Spleen (tissue), 11 donors: ENCODE data around the gene MRPL54. TPM values are rescaled to one million over a fixed set of nuclear protein-coding genes. Genes with fewer than 3 reads are reported as not detected.

Experiments used
- DNase-seq: peaks from one replicate; pipeline ENCODE4 v3.0.0-alpha.2; 2020
- H3K27ac ChIP-seq, 8 donors: fragments of 200-600 bp; sonication (generic) in 7 of 8; 1 replicate in 4 of 8; 2 replicates in 4 of 8; pipeline versions ENCODE4 v1.5.0 to v1.8.0; 2016 to 2021; ENCODE audit warnings: inconsistent platforms in 4 of 8, mild to moderate bottlenecking in 4 of 8, moderate library complexity in 1 of 8
- H3K27me3 ChIP-seq, 7 donors: fragments of 200-600 bp; sonication (generic) in 6 of 7; replicated peaks in 1 of 7; 1 replicate in 4 of 7; 2 replicates in 3 of 7; pipeline versions ENCODE4 v1.5.0 to v1.8.0; 2016 to 2021; ENCODE audit warnings: inconsistent platforms in 3 of 7, mild to moderate bottlenecking in 1 of 7
- H3K36me3 ChIP-seq, 6 donors: fragments of 200-600 bp; sonication (generic) in 5 of 6; 1 replicate in 4 of 6; 2 replicates in 2 of 6; pipeline versions ENCODE4 v1.5.0 to v1.8.0; 2016 to 2021; ENCODE audit warnings: inconsistent platforms in 2 of 6
- H3K4me1 ChIP-seq, 6 donors: fragments of 200-600 bp; sonication (generic) in 5 of 6; 1 replicate in 3 of 6; 2 replicates in 3 of 6; pipeline versions ENCODE4 v1.5.0 to v1.8.0; 2016 to 2021; ENCODE audit warnings: inconsistent platforms in 3 of 6
- H3K4me3 ChIP-seq, 8 donors: fragments of 200-600 bp; sonication (generic) in 7 of 8; 1 replicate in 4 of 8; 2 replicates in 4 of 8; pipeline versions ENCODE4 v1.5.0 to v1.8.0; 2016 to 2021; ENCODE audit warnings: inconsistent platforms in 4 of 8, mild to moderate bottlenecking in 4 of 8, moderate library complexity in 2 of 8
- H3K9me3 ChIP-seq, 8 donors: fragments of 200-600 bp; sonication (generic) in 7 of 8; 1 replicate in 4 of 8; 2 replicates in 4 of 8; pipeline versions ENCODE4 v1.5.0 to v1.8.0; 2016 to 2021; ENCODE audit warnings: inconsistent platforms in 4 of 8
- POLR2A ChIP-seq, 3 donors: fragments of 450-650 bp; IDR thresholded peaks; one replicate each; pipeline ENCODE4 v1.5.1; 2017; ENCODE audit warnings: antibody characterized with exemption in 3 of 3, mild to moderate bottlenecking in 1 of 3
- POLR2AphosphoS5 ChIP-seq, 3 donors: sonication (generic); formaldehyde crosslinking; IDR thresholded peaks; one replicate each; pipeline ENCODE4 v1.5.1; 2017; ENCODE audit warnings: antibody characterized with exemption in 3 of 3
- WGBS, 5 donors: extraction: QIAGEN DNeasy Blood & Tissue Kit in 3 of 5; methylation state at CpG; one replicate each; pipeline versions ENCODE4 v1.1.5 to v1.1.7; 2013 to 2018; 5-methylcytosine and 5-hydroxymethylcytosine counted together
- intact Hi-C: fragments of 100-400 bp; cut with DNase I; formaldehyde crosslinking; loops from one replicate; pipeline ENCODE4 v1.15.0; 2023; ENCODE audit warnings: low total_unique reads
- polyA plus RNA-seq, 3 donors: library from polyadenylated mRNA; stranded (reverse); fragments of 200-250 nt; gene quantifications; one replicate each; pipeline ENCODE4 v1.2.1, GENCODE V29; 2013
- total RNA-seq, 7 donors: library from RNA; depleted of rRNA in 3 of 7; stranded (reverse); fragments of >200 nt in 3 of 7; fragmentation: NEBNext Ultra II Directional in 4 of 7; extraction: Animal tissue kit (Norgen Biotek cat#: 25700) in 4 of 7; gene quantifications; one replicate each; pipeline versions ENCODE4 v1.1.0 to v1.2.1, GENCODE V29; 2016 to 2021
- TF ChIP-seq, protein P1 (sequence below), 11 experiments: fragments of 200-600 bp in 7 of 11; fragments of 450-650 bp in 4 of 11; sonication (generic) in 4 of 11; IDR thresholded peaks in 8 of 11; conservative IDR thresholded peaks in 3 of 11; 1 replicate in 7 of 11; 2 replicates in 4 of 11; pipeline versions ENCODE4 v1.4.0 to v1.8.0; 2016 to 2021; ENCODE audit warnings: antibody characterized with exemption in 11 of 11, inconsistent platforms in 4 of 11, mild to moderate bottlenecking in 1 of 11
- donor health status: healthy with polysubstance abuse.
- donor health status: DM: no; HTN: no; CAD: no; lungs with moderate emphysema.
- donor health status: DM: no; HTN: no; CAD: no.
- donor health status: Bipolar disorder and iron deficiency.
- donor health status: healthy.
- donor health status: DM: no; HTN: no; CAD: no.
- donor health status: DM: yes; HTN: yes; CAD: no.

The MRPL54 gene
- total and polyA plus RNA-seq, 10 donors, result 38.7 to 157 (median 52.6) TPM

DNA sequence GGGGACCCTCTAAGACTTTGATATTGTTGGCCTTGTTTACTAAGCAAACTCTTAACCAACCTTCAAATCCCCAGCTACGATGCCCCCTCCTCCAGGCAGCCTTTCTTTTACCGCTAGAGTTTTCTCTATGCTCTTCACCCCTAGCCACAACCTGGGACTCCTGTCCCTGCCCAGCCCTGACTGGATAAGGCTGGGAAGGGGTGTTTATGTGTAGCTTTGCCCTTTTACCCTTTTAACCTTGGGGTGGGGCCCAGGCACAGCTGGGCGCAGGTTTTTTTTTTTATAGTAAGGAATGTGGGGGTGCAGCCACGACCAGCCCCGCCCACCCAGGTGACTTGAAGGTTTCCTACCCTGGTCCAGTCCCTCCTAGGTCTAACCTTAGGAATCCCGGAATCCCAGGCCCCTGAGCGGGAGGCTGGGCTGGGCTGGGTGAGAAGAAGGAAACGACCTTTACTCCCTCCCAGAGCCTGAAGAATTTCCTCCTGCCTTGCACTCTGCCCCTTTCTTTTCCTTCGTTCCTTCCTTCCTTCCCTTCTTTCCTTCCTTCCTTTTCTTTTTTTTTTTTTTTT, 42.0 kb upstream of the MRPL54 start:
- H3K4me1 ChIP-seq, result peaks cover 4 to 33% (median 23%) of the 10 kb centered on the region in 6 donors
- no peak overlapping the region for H3K27ac ChIP-seq
- H3K27me3 ChIP-seq, result peaks cover 0 to 71% (median 45%) of the 10 kb centered on the region in 7 donors
- WGBS, 5 donors, result 25 to 33% (median 26%) methylated on average over 9 of the region's 9 CpGs
- TF ChIP-seq POLR2AphosphoS5 (IDR thresholded peaks at IDR 0.05) (no peak), POLR2A (IDR thresholded peaks at IDR 0.05) (no peak)
- TF ChIP-seq, protein P1, sequence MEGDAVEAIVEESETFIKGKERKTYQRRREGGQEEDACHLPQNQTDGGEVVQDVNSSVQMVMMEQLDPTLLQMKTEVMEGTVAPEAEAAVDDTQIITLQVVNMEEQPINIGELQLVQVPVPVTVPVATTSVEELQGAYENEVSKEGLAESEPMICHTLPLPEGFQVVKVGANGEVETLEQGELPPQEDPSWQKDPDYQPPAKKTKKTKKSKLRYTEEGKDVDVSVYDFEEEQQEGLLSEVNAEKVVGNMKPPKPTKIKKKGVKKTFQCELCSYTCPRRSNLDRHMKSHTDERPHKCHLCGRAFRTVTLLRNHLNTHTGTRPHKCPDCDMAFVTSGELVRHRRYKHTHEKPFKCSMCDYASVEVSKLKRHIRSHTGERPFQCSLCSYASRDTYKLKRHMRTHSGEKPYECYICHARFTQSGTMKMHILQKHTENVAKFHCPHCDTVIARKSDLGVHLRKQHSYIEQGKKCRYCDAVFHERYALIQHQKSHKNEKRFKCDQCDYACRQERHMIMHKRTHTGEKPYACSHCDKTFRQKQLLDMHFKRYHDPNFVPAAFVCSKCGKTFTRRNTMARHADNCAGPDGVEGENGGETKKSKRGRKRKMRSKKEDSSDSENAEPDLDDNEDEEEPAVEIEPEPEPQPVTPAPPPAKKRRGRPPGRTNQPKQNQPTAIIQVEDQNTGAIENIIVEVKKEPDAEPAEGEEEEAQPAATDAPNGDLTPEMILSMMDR (IDR thresholded peaks at IDR 0.05 in 8 of 11, conservative IDR thresholded peaks at IDR 0.05 in 3 of 11), result no peak
- H3K4me3 ChIP-seq, result no peak overlapping the region
- H3K36me3 ChIP-seq, result no peaks in the 10 kb centered on the region
- H3K9me3 ChIP-seq, result no peaks in the 10 kb centered on the region
- intact Hi-C loops, result no loop called here
- DNase-seq, result no peak

DNA sequence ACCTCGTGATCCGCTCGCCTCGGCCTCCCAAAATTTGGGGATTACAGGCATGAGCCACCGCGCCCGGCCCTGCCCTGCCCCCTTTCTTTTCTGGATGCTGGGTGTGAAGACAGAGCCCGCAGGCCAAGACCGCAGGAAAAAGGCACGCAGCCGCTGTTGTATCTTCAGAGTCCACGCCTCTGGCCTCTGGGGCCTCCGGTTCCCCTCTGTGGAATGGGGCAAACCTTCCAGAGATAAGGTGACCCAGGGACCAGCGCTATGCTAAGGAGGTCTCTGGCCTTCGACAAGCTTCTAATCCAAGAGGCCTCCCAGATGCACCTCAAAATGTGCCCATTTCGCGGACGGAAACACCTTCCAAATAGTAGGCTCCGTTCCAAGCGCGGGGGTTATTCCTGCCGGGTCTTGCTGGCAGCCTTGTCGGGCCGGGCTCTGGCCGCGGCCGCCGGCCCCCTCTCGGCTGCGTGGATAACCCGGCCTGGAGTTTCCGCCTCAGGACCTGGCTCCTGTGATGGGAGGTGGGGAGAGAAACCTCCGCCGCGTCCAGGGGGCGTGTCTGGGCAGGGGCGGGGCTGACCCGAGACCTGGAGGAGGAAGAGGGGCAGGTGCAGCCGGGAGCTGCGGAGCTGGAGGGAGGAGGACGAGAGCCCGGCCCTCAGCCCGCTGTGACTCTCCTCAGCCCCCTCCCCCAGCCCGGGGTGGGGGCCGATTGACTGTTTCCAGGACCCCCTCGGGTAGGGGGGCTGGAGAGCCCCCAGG, 41.2 kb upstream of the MRPL54 start:
- H3K27ac ChIP-seq, result no peak overlapping the region
- intact Hi-C loops, result no loop called here
- no peaks in the 10 kb centered on the region for H3K9me3 ChIP-seq
- 20 to 33% (median 22%) methylated on average over 29 to 46 of the region's 46 CpGs for WGBS, 5 donors
- peak; percentile 94 for DNase-seq
- TF ChIP-seq POLR2AphosphoS5 (IDR thresholded peaks at IDR 0.05), result peak; percentile 65 to 71 (median 65)
- TF ChIP-seq POLR2A (IDR thresholded peaks at IDR 0.05), result peak in 1 of 3 donors; percentile 48
- TF ChIP-seq, protein P1 (IDR thresholded peaks at IDR 0.05 in 8 of 11, conservative IDR thresholded peaks at IDR 0.05 in 3 of 11), result peak in 1 of 11 experiments; percentile 11
- H3K27me3 ChIP-seq, result peaks cover 0 to 78% (median 45%) of the 10 kb centered on the region in 7 donors
- H3K36me3 ChIP-seq, result no peaks in the 10 kb centered on the region
- peak overlapping the region; percentile 8 to 72 (median 30) for H3K4me3 ChIP-seq
- H3K4me1 ChIP-seq, result peaks cover 4 to 33% (median 23%) of the 10 kb centered on the region in 6 donors

DNA sequence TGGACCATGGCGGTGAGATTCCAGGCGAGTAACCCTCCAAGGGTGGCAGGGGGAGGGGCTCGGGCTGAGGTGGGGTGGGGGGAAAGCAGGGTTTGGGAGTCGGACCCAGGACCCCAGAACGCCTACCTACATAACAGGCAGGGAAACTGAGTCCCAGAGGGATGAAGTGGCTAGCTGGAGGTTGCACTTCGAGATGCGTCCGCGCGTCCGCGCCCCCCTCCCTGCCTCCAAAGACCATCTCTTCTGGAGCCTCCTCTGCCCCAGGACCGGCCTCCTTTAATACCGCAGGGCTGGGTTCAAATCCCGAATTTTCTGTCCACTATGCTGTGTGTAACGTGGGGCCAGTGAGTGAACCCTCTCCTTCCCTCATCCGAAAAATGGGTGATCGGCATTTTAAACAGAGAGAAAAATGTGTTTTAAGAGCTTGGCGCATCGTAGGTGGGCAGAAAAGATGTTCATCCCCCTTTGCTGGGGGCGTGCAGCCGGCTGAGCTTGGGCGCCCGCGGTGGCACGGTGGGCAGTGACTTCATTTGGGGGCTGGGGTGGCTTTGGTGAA, 40.5 kb upstream of the MRPL54 start:
- H3K4me1 ChIP-seq, result peaks cover 4 to 33% (median 23%) of the 10 kb centered on the region in 6 donors
- H3K4me3 ChIP-seq, result peak overlapping the region in 7 of 8 donors; percentile 8 to 72 (median 34)
- intact Hi-C loops, result no loop called here
- H3K9me3 ChIP-seq, result no peaks in the 10 kb centered on the region
- no peaks in the 10 kb centered on the region for H3K36me3 ChIP-seq
- DNase-seq, result no peak
- no peak overlapping the region for H3K27ac ChIP-seq
- WGBS, 5 donors, result 3 to 7% (median 4%) methylated on average over 21 to 26 of the region's 26 CpGs
- peaks cover 0 to 78% (median 45%) of the 10 kb centered on the region in 7 donors for H3K27me3 ChIP-seq
- no peak for TF ChIP-seq POLR2AphosphoS5 (IDR thresholded peaks at IDR 0.05)
- no peak for TF ChIP-seq POLR2A (IDR thresholded peaks at IDR 0.05)
- TF ChIP-seq, protein P1 (IDR thresholded peaks at IDR 0.05 in 8 of 11, conservative IDR thresholded peaks at IDR 0.05 in 3 of 11), result no peak
